Lung (tissue), 12 donors: ENCODE measurements around the gene GP1BB. TPM values are rescaled to one million over a fixed set of nuclear protein-coding genes. Genes with fewer than 3 reads are reported as not detected.

Experiments
- ATAC-seq: fragments of 200-7000 bp; cut with Tn5 transposase; one replicate; pipeline ENCODE4 v1.9.1; 2020; ENCODE audit warnings: moderate number of reproducible peaks; ENCODE audit not compliant: insufficient read depth, low FRiP score
- DNase-seq, 3 donors: peaks; one replicate each; pipeline ENCODE4 v3.0.0-alpha.2; 2013 to 2017
- H3K27ac ChIP-seq, 2 donors: one replicate each; pipeline ENCODE4 v1.5.1; 2013; ENCODE audit warnings: mild to moderate bottlenecking in 2 of 2, moderate library complexity in 2 of 2, control low read depth in 1 of 2, inconsistent platforms in 1 of 2, low read depth in 1 of 2, low read length in 1 of 2
- H3K27me3 ChIP-seq, 3 donors: one replicate each; pipeline ENCODE4 v1.5.1; 2013; ENCODE audit warnings: low read length in 2 of 3; ENCODE audit not compliant: control insufficient read depth in 3 of 3, insufficient read depth in 3 of 3
- H3K36me3 ChIP-seq, 4 donors: one replicate each; pipeline ENCODE4 v1.5.1; 2013; ENCODE audit warnings: low read length in 4 of 4, mild to moderate bottlenecking in 1 of 4, moderate library complexity in 1 of 4; ENCODE audit not compliant: control insufficient read depth in 4 of 4, insufficient read depth in 4 of 4
- H3K4me1 ChIP-seq, 5 donors: one replicate each; pipeline ENCODE4 v1.5.1; 2013; ENCODE audit warnings: low read length in 5 of 5, mild to moderate bottlenecking in 2 of 5, moderate library complexity in 1 of 5; ENCODE audit not compliant: control insufficient read depth in 5 of 5, insufficient read depth in 5 of 5
- H3K4me3 ChIP-seq: one replicate; pipeline ENCODE4 v1.5.1; 2013; ENCODE audit warnings: mild to moderate bottlenecking, control low read depth, moderate library complexity
- H3K9ac ChIP-seq, 2 donors: one replicate each; pipeline ENCODE4 v1.5.1; 2013; ENCODE audit warnings: low read length in 2 of 2, control low read depth in 1 of 2; ENCODE audit not compliant: insufficient read depth in 1 of 2
- H3K9me3 ChIP-seq, 4 donors: one replicate each; pipeline ENCODE4 v1.5.1; 2013; ENCODE audit warnings: low read length in 3 of 4, mild to moderate bottlenecking in 1 of 4, moderate library complexity in 1 of 4; ENCODE audit not compliant: control insufficient read depth in 4 of 4, insufficient read depth in 3 of 4
- WGBS, 2 donors: extraction: QIAGEN DNeasy Blood & Tissue Kit; methylation state at CpG; one replicate each; pipeline ENCODE4 v1.1.7; 2013; 5-methylcytosine and 5-hydroxymethylcytosine counted together
- polyA plus RNA-seq, 2 donors: library from polyadenylated mRNA; stranded (reverse); fragments of 200-250 nt; gene quantifications; one replicate each; pipeline ENCODE4 v1.2.1, GENCODE V29; 2013
- total RNA-seq, 2 donors: library from RNA; depleted of rRNA in 1 of 2; stranded (reverse); fragments of >200 nt in 1 of 2; gene quantifications; one replicate each; pipeline ENCODE4 v1.2.1, GENCODE V29; 2014 to 2021
- TF ChIP-seq, protein P1 (sequence below): IDR thresholded peaks from 2 replicates; pipeline ENCODE4 v1.5.1; 2012; ENCODE audit warnings: mild to moderate bottlenecking; ENCODE audit errors: control extremely low read depth, extremely low read depth
- donor health status: control.
- donor health status: control.
- donor health status: Bipolar disorder and iron deficiency.
- donor health status: healthy.
- donor health status: DM: yes; HTN: yes; CAD: no.

Gene GP1BB
- total and polyA plus RNA-seq, 4 donors: 1.9 to 5.5 (median 3.4) TPM

DNA sequence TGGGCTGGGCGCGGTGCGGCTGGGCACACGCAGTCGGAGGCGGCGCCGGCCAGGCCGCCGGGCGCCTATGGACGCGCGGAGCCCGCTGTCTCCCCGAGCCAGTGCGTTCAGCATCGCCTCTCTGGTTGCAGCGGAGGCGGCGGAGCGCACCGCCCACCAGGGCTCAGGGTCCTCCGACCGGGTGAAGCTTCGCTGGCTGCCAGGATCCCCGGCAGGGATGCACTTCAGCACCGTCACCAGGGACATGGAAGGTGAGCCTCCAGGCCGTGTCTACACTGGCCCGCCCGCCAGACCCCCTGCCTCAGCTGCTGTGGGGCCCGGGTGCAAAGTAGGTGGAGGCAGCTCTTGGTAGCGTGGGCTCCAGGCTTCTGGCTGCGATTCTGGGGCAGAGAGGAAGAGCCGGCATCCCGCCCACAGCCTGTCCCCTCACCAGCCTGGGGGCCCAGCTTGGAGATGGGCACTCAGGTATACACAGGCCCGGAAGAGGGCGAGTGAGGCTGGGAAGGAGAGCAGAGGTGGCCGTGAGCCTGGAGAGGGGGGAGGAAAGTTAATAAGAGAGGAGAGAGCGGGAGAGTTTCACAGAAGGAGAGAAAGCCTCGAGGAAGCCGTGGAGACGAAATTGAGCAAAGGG lies 36.2 kb downstream of the GP1BB start:
- no peak overlapping the region for H3K4me3 ChIP-seq

DNA sequence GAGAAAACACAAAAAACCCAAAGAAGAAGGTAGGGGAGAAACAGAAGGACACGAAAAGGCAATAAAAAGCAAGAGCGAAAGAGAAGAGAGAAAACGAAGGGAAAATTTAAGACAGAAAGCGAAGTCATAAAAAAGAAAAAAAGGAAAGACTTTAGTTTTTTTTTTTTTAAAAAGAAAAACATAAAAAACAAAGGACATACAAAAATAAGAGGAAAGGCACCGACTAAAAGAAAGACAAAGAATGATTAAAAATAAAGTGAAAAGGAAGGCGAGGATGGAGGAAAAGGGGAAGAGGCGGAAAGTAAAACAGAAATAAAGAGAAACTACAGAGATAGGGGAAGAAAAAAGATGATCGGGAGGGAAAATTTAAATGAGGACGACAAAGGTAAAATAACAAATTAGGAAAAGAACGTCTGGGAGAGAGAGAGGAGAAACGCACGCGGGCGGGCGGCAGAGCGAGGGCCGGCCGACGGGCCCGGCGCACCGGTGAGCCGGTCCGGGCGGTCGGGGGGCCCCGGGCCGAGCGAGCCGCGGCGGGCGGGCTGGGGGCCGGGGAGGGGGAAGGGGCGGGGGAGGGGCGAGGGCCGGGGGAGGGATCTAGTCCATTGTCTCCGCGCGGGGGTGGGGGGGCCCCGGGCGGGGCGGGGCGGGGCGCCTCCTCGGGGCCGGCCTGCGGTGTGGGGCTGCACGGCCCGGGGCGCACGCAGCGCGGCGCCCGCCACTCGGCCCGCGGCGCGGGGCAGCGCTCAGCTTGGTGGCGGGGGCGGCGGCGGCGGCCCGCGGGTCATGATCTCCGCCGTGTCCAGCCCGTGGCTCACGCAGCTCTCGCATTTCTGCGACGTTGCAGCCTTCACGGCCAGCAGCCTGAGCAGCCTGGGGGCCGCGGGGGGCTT lies 37.0 kb downstream of the GP1BB start, which contains the start of gene TBX1:
TBX1 (plus strand) TSS at position 721 of the 893 bp plus-strand sequence; CDS start at position 787, 66 bp downstream.
- H3K27ac ChIP-seq: no peak within 1 kb of the TSS
- H3K36me3 ChIP-seq: no peaks in the 10 kb centered on the region
- H3K4me3 ChIP-seq: no peak within 1 kb of the TSS
- H3K27me3 ChIP-seq: peaks cover 5 to 78% (median 55%) of the 10 kb centered on the region in 3 donors
- no peak within 1 kb of the TSS for H3K9ac ChIP-seq
- TF ChIP-seq, protein P1, sequence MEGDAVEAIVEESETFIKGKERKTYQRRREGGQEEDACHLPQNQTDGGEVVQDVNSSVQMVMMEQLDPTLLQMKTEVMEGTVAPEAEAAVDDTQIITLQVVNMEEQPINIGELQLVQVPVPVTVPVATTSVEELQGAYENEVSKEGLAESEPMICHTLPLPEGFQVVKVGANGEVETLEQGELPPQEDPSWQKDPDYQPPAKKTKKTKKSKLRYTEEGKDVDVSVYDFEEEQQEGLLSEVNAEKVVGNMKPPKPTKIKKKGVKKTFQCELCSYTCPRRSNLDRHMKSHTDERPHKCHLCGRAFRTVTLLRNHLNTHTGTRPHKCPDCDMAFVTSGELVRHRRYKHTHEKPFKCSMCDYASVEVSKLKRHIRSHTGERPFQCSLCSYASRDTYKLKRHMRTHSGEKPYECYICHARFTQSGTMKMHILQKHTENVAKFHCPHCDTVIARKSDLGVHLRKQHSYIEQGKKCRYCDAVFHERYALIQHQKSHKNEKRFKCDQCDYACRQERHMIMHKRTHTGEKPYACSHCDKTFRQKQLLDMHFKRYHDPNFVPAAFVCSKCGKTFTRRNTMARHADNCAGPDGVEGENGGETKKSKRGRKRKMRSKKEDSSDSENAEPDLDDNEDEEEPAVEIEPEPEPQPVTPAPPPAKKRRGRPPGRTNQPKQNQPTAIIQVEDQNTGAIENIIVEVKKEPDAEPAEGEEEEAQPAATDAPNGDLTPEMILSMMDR: no peak
- H3K9me3 ChIP-seq: peaks cover 0 to 3% (median 0%) of the 10 kb centered on the region in 4 donors
- H3K4me1 ChIP-seq: peaks cover 0 to 19% (median 0%) of the 10 kb centered on the region in 5 donors
- DNase-seq (no peak), ATAC-seq (no peak)
- WGBS, 2 donors: 5% methylated on average over 24 to 64 of the region's 79 CpGs

More for the DNA sequence above, 36.2 kb downstream of the GP1BB start:
- Histone ChIP-seq H3K27ac (no peak overlapping the region), H3K4me1 (peaks cover 0 to 22% (median 0%) of the 10 kb centered on the region in 5 donors), H3K27me3 (peaks cover 7 to 76% (median 53%) of the 10 kb centered on the region in 3 donors), H3K9ac (no peak overlapping the region), H3K9me3 (peaks cover 0 to 3% (median 0%) of the 10 kb centered on the region in 4 donors), H3K36me3 (no peaks in the 10 kb centered on the region)
- TF ChIP-seq, protein P1: no peak
- DNase-seq (no peak), ATAC-seq (no peak)
- WGBS, 2 donors: 5 to 7% methylated on average over 40 to 43 of the region's 43 CpGs

DNA sequence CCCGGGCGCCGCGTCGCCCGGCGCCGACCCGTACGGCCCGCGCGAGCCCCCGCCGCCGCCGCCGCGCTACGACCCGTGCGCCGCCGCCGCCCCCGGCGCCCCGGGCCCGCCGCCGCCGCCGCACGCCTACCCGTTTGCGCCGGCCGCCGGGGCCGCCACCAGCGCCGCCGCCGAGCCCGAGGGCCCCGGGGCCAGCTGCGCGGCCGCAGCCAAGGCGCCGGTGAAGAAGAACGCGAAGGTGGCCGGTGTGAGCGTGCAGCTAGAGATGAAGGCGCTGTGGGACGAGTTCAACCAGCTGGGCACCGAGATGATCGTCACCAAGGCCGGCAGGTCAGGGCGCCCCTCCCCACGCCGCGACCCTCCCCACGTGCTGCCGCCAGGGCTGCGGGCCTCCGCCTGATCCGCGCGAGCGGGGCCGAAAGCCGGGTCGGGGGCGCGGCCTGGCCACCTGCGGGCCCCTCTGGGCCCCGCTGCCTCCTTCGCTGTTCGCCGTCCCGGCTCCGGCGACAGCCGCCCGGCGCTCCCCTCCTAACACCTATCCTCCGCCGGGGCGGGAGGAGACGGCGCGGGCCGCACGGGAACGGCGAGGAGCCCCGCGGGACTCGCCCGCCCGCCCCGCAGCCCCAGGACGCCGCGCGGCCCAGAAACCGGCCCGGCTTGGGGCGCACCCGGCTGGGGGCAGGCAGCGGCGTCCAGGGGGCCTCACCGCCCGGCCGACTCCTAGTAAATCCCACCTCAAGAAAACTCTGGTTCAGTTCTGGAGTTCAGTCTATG lies 37.8 kb downstream of the GP1BB start:
- TF ChIP-seq, protein P1: no peak
- Histone ChIP-seq H3K27me3 (peaks cover 5 to 77% (median 55%) of the 10 kb centered on the region in 3 donors), H3K9ac (no peak overlapping the region), H3K9me3 (peaks cover 0 to 3% (median 0%) of the 10 kb centered on the region in 4 donors), H3K4me1 (peaks cover 0 to 16% (median 0%) of the 10 kb centered on the region in 5 donors), H3K4me3 (no peak overlapping the region), H3K27ac (no peak overlapping the region), H3K36me3 (no peaks in the 10 kb centered on the region)
- WGBS, 2 donors: 7 to 9% methylated on average over 46 to 117 of the region's 117 CpGs
- ATAC-seq: no peak
- DNase-seq: no peak
